Right atrium auricular region (tissue), 2 donors: ENCODE measurements around the gene VWA8. TPM values are rescaled to one million over a fixed set of nuclear protein-coding genes. Genes with fewer than 3 reads are reported as not detected.

Experiments
- DNase-seq: peaks from one replicate; pipeline ENCODE4 v3.0.0-alpha.2; 2019; ENCODE audit warnings: low spot score
- H3K27ac ChIP-seq, 2 donors: fragments of 200-600 bp; sonication (generic); 1 replicate in 1 of 2; 2 replicates in 1 of 2; pipeline ENCODE4 v1.5.1; 2016 to 2019
- H3K27me3 ChIP-seq, 2 donors: fragments of 200-600 bp; sonication (generic); one replicate each; pipeline versions ENCODE4 v1.5.1 to v1.6.0; 2017 to 2019
- H3K36me3 ChIP-seq: fragments of 200-600 bp; sonication (generic); one replicate; pipeline ENCODE4 v1.5.1; 2016
- H3K4me1 ChIP-seq, 2 donors: fragments of 200-600 bp; sonication (generic); one replicate each; pipeline versions ENCODE4 v1.5.1 to v1.6.0; 2017 to 2019
- H3K4me3 ChIP-seq, 2 donors: fragments of 200-600 bp; sonication (generic); 1 replicate in 1 of 2; 2 replicates in 1 of 2; pipeline ENCODE4 v1.5.1; 2017 to 2019; ENCODE audit warnings: mild to moderate bottlenecking in 1 of 2, moderate library complexity in 1 of 2
- H3K9me3 ChIP-seq, 2 donors: fragments of 200-600 bp; sonication (generic); one replicate each; pipeline ENCODE4 v1.5.1; 2019
- total RNA-seq, 2 donors: library from RNA; depleted of rRNA; stranded (reverse); fragments of >200 nt; gene quantifications; one replicate each; pipeline ENCODE4 v1.1.0, GENCODE V29; 2016
- TF ChIP-seq, protein P1 (sequence below), 2 donors: fragments of 200-600 bp; sonication (generic); IDR thresholded peaks; one replicate each; pipeline ENCODE4 v1.5.1; 2019; ENCODE audit warnings: antibody characterized with exemption in 2 of 2

Gene VWA8
- total RNA-seq, 2 donors from 2014 or later = 25.9 to 32.8 TPM

DNA sequence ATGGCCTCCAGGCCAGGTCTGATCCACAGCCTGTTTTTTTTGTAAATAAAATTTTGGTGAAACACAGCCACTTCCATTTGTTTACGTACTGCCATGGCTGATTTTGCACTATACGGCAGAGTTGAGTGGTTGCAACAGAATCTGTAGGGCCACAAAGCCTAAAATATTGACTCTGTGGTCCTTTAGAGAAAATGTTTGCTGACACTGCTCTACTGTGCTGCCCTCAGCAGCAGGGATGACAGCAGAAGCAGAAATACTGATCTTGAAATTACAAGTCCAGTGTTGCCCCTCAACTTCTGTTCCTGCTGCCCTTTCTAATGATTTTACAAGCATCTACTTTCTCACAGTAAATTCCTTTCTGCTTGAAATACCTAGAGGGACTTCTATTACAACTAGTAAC lies 258.4 kb downstream of the VWA8 start:
- Histone ChIP-seq H3K36me3 (peaks cover 6% of the 10 kb centered on the region), H3K9me3 (no peaks in the 10 kb centered on the region), H3K4me3 (no peak overlapping the region), H3K27ac (no peak overlapping the region), H3K27me3 (no peaks in the 10 kb centered on the region), H3K4me1 (peaks cover 3 to 29% of the 10 kb centered on the region in 2 donors)
- no peak for DNase-seq
- TF ChIP-seq, protein P1, sequence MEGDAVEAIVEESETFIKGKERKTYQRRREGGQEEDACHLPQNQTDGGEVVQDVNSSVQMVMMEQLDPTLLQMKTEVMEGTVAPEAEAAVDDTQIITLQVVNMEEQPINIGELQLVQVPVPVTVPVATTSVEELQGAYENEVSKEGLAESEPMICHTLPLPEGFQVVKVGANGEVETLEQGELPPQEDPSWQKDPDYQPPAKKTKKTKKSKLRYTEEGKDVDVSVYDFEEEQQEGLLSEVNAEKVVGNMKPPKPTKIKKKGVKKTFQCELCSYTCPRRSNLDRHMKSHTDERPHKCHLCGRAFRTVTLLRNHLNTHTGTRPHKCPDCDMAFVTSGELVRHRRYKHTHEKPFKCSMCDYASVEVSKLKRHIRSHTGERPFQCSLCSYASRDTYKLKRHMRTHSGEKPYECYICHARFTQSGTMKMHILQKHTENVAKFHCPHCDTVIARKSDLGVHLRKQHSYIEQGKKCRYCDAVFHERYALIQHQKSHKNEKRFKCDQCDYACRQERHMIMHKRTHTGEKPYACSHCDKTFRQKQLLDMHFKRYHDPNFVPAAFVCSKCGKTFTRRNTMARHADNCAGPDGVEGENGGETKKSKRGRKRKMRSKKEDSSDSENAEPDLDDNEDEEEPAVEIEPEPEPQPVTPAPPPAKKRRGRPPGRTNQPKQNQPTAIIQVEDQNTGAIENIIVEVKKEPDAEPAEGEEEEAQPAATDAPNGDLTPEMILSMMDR (IDR thresholded peaks at IDR 0.05) = no peak

GRCh38 chr13:41701676-41702075 lies 259.2 kb downstream of the VWA8 start:
- Histone ChIP-seq H3K4me1 (peaks cover 3 to 21% of the 10 kb centered on the region in 2 donors), H3K4me3 (no peak overlapping the region), H3K27me3 (no peaks in the 10 kb centered on the region), H3K36me3 (peaks cover 6% of the 10 kb centered on the region), H3K9me3 (no peaks in the 10 kb centered on the region), H3K27ac (no peak overlapping the region)
- TF ChIP-seq, protein P1 (IDR thresholded peaks at IDR 0.05) = no peak
- no peak for DNase-seq

DNA sequence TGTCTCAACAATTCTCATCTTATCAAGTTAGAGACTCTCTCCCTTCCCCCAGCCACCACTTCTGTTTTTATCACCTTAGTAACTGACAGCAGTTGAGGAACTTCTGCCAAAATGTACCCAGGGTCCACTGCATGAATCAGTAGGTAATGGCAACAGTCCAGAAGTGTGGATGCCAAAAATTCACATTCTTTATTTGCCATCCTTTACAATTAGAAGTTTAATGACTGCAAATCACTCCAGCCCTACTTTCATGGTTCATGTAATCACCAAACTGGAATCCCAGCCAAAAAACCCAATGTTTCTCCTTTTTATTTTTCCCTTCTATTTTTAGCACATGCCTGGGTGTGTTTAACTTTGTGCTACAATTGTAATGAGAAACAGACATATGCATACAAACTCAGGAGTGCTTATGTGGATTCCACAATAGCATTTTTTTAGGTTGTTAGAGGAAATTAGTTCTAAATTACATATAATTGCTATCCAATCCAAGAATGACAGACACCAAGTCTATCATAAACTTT lies 260.1 kb downstream of the VWA8 start:
- Histone ChIP-seq H3K27me3 (no peaks in the 10 kb centered on the region), H3K36me3 (peaks cover 6% of the 10 kb centered on the region), H3K9me3 (no peaks in the 10 kb centered on the region), H3K27ac (peak overlapping the region in 1 of 2 donors; percentile 54), H3K4me3 (no peak overlapping the region), H3K4me1 (peaks cover 2 to 13% of the 10 kb centered on the region in 2 donors)
- no peak for DNase-seq
- TF ChIP-seq, protein P1 (IDR thresholded peaks at IDR 0.05) = no peak

DNA sequence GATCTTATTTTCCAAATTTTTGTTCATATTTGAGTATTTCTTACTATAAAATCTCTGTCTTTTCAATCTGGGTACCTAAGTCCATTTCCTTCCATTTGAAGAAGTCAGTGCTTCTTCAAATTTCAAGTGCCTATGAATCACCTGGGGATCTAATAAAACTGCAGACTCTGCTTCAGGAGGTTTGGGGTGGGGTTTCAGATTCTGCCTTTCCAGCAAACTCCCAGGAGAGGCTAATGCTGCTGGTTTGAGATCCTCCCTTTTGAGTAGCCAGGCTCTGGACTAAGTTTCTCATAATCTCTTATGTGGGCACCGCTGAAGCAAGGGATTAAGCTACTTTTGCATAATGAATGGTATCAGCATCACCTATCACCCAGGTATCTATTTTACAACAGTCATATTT lies 261.1 kb downstream of the VWA8 start:
- Histone ChIP-seq H3K27ac (no peak overlapping the region), H3K9me3 (no peaks in the 10 kb centered on the region), H3K4me1 (peaks cover 0 to 21% of the 10 kb centered on the region in 2 donors), H3K4me3 (no peak overlapping the region), H3K36me3 (peaks cover 6% of the 10 kb centered on the region), H3K27me3 (no peaks in the 10 kb centered on the region)
- TF ChIP-seq, protein P1 (IDR thresholded peaks at IDR 0.05) = no peak
- DNase-seq = no peak

GRCh38 chr13:41697578-41697977 lies 263.3 kb downstream of the VWA8 start:
- Histone ChIP-seq H3K4me1 (peaks cover 0 to 26% of the 10 kb centered on the region in 2 donors), H3K4me3 (no peak overlapping the region), H3K9me3 (no peaks in the 10 kb centered on the region), H3K27me3 (no peaks in the 10 kb centered on the region), H3K36me3 (peaks cover 6% of the 10 kb centered on the region), H3K27ac (no peak overlapping the region)
- no peak for DNase-seq
- TF ChIP-seq, protein P1 (IDR thresholded peaks at IDR 0.05) = no peak
